RCC 7860 (cell line): Measurements from ENCODE around the gene TOP2B.
A peak's percentile ranks its signal among the peaks of the same experiment; 100 is the strongest.

ENCODE experiments used
- DNase-seq: peaks from one replicate; pipeline ENCODE4 v3.0.0-alpha.2; 2015; ENCODE audit warnings: low spot score
- FAIRE-seq: peaks from 2 replicates; lab custom pipeline; 2012; peaks lifted over from hg19 to GRCh38; lab: Jason Lieb, UNC

TOP2B gene

DNA sequence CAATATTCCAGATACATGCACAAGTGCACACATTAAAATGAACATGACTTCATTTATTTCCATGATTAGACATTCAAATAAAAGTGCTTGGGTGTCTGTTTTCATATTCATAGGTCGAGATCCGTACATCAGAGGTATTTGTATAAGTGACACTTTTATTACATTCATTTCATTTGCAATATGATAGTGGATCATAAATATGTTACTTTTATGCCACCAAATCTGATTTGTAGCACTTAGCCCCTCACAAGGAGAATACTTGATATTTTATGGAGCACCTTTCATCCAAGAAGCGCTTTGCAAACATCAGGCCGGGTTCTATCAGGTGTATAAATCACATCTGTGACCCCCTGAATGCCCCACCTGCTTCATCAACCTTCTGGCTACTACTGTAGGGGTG lies 100.6 kb downstream of the TOP2B start:
- FAIRE-seq: no peak
- DNase-seq: no peak

DNA sequence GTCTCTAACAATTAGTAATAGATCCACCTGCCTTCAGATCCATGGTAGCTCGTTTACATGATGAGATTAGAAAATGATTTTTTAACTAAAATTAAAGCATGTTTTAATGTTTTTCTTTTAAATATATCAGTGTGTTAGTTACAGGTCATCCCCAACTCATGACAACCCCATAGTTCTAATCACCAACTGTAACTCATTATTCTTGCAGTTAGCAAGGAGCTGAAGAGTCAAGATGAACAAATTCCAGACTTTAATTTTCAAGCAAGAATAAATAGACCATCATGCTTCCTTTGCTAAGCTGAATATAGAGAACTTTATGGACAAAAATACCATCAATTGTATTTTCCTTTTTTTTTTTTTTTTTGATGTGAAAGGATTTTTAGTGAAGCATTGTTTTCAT lies 101.1 kb downstream of the TOP2B start:
- no peak for DNase-seq
- FAIRE-seq: no peak

DNA sequence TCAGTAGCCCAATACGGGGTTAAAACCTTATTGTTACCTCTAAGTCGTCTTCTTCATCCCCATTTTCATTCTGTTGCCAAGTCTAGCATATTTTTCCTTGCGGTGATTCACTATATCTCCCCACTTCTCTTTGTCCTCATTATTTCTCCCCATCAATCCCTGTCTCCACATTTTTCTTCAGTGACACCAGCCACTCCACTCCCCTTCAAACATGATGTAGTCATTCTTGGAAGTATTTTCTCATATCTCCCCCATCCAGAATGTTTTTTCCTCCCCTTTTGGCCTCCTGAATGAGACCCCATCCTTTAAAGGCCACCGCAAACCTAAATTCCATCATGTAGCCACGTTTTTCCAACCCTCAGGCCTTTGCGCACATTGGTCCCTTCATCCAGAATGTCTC lies 105.9 kb downstream of the TOP2B start:
- DNase-seq (no peak), FAIRE-seq (no peak)

DNA sequence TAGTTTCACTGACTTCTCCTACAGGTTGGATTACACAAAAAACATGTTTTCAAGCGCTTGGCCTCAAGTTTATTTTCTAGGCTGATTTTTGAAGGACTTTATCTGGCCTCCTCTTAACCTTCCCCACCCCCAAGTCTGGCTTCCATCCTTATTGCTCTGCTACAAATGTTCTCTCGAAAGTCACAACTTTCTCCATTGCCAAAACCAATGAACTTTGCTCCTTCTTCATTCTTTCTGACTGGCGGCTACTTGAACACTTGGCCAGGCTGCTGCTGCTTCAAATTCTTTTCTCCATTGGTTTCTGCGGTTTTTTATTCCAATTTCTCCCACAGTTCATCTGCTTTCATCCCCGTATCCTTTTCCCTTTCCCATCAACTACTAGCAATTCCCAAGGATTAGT lies 106.6 kb downstream of the TOP2B start:
- DNase-seq (no peak), FAIRE-seq (no peak)

DNA sequence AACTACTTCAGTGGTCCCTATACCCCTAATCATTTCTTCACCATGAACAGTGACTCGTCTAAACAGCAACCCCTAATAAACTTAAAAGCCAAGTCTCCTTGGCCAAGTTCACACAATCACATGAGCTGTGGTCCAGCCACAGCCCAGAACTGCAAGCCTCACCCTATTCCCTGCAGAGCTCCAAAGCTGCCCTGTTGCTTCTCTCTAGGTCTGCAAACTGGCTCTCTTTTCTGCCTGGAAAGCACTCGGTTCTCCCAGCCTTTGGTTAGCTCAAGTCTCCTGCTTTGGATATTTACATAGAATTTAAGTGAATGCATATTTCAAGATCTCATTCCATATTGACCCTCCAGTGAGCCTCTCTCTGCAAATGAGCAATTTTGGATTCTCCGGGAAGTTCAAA lies 107.0 kb downstream of the TOP2B start:
- DNase-seq (no peak), FAIRE-seq (no peak)

DNA sequence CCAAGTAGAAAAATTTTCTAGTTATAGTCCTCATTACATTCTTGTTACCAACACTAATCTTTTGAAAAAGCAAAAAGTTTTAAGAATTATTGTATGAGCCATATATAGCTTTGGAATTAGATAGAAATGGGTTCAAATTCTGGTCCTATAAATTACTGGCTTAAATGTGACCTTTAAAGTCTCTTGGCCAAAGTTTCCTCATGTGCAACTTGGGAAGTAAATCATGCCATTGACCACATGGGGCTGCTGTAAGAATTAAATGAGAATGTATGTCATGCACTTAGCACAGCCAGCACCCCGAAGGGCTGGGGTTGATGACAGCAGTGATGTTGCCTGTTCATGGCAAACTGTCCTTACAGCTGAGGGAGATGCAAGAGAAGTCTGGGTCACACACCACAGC lies 108.3 kb downstream of the TOP2B start:
- FAIRE-seq (no peak), DNase-seq (no peak)

DNA sequence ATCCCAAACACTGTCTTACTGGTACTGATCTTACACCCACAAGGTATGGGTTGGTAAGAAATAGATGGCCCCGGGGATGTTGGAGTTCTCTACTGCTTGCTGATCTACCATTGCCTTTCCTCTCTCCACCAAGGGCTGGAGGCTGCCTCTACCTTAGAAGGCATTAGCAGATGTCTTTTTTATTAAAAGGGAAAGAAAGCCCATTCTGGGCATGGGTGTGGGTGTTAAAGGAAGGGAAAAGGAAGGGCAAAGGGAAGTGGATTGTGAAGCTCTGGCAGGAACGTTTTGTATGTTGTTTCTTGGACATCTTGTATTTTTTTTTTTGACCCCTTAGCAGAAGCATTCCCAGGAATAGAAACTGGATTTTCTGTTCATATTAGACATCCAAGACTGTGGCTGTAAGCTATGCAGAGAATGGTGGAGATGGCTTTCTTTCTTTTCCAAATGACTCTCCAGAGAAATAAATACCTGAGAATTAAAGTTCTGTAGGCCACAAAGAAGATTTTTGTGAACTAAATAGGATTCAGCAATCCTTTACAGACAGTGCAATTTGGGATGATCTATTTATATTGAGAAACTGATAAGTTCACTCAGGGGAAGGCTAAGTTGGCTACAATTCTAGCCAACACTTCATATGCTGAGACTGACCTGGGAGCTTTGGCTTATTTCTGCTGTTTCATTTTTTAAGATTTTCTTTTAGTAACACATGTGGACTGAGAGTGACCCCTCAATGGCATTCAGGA lies 108.8 kb downstream of the TOP2B start:
- no peak for FAIRE-seq
- DNase-seq: no peak

DNA sequence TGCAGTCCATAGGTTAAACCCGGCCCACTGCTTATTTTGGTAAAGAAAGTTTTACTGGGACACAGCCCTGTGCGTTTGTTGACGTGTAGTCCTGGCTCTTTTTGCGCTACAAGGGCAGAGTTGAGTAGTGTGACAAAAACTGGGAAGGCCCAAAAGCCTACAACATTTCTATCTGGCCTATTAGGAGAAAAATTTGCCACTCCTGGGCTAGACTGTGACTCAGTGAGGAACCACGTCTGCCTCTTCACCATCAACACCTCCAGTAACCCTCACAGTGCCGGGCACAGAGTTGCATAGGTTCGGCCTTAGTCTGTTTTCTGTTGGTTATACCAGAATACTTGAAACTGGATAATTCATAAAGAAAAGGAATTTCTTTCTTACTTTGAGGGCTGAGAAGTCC lies 110.3 kb downstream of the TOP2B start:
- FAIRE-seq (no peak), DNase-seq (no peak)

DNA sequence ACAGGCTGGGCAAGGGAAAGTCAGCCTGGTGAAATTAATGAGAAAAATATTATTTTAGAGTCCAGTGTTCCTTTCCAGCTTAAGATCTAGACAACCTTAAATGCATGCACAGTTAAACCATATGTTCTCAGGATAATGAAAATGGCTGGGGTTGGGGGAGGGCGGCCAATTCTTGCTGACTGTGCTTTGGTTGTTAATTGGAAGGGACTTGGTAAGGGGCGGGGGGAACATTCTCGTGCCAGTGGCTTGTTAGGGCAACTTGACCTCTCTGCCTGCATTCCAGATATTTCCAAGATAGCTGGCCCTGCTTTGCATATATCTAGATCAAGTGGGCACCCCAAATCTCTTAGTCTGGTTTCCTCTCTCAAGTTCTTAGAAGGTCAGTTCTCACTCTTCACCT lies 112.5 kb downstream of the TOP2B start:
- DNase-seq (no peak), FAIRE-seq (no peak)

DNA sequence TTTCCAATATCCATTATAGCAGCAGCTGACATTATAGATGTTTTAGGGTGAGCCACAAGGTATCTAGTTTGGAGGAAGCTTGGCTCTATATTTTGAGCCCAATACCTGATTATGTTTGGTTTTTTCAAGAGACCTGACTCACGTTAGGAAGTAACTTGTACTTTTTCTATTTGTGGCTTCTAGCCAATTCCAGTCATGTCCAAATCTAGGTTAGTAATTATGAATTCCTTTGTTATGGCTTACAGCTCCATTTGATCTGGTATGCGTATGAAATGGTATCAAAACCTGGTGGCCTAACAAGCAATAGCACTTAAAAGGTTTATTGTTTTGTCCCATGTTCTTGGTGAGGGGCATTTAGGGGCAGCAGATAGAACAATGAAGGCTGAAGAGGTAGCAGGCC lies 115.9 kb downstream of the TOP2B start:
- FAIRE-seq (no peak), DNase-seq (no peak)

DNA sequence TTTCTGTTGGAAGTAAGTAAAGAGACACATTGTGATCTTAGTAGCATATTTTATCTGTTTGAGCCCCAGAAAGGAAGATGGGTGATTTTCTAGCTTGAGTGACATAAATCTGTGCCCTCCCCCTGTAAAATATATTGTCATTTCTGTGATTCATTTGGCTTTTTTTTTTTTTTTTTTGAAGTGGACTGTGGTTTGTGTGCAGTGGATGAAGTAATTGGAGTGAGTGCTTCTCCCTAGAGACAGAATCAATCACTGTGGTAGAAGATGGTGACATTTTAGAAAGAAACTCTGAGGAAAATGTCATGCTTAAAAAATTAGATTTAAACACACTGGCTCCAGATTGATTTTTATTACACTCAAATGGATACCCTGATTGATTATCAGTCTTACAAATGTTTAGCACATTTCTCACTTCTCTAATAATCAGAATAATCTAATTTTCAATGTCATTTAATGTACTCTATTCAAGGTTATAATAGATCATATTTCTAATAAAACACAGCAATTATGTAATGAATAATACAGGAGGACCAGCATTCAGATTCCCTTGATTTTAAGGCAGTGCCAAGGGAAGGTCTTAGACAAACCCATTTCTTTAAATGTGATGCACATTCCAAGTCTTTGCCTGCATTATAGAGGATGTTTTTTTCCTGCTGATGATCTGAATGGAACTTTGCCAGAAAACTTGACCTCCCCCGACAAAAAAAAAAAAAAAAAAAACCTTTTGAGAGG lies 116.6 kb downstream of the TOP2B start:
- DNase-seq: peak; percentile 5

More for the DNA sequence above, 116.6 kb downstream of the TOP2B start:
- FAIRE-seq: no peak
